Inflammatory macrophage treated with lipopolysaccharide for 4 hours (primary cell): Measurements from ENCODE around the gene RMDN2.

ENCODE experiments used
- DNase-seq: peaks from one replicate; pipeline ENCODE4 v3.0.0-alpha.2; 2020

RMDN2 gene, protein sequence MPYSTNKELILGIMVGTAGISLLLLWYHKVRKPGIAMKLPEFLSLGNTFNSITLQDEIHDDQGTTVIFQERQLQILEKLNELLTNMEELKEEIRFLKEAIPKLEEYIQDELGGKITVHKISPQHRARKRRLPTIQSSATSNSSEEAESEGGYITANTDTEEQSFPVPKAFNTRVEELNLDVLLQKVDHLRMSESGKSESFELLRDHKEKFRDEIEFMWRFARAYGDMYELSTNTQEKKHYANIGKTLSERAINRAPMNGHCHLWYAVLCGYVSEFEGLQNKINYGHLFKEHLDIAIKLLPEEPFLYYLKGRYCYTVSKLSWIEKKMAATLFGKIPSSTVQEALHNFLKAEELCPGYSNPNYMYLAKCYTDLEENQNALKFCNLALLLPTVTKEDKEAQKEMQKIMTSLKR

DNA sequence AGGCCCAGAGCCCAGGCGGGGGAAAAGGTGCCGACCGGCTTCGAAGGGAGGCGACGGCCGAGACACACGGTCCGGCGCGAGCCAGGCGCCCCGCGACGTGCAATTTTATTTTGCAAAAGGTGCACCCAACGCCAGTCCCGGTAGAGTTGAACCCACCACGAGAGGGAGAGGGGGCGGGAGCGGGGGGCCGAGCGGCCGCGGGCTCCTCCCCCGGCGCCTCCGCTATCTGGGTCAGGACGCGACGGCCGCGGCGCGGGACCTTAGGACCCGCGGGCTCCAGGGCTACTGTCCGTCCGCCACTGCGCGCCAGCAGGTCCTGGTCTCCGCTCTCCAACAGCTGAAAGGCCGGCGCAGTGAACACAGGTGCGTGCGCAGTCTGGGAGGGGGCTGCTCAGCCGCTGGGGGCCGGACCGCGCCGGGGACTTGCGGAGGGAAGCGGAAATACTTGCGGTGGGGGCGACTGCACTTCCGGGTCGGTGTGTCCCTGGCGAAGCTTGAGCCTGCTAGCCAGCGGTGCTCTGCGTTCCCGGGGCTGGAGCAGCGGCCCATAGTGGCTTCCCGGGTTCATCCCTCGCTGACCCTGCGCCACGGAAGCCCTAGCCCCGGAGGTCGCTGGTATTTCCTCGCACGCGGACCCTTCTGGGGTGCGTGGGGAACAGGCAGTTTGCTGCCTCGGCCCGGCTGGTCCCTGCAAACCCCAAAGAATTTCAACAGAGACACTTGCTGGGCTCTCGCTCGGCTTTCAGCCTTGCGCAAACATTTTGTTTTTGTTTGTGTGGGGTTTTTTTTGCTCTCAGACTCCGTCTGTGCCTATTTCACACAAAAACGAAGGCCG, at the start of gene RMDN2:
Gene RMDN2 (plus strand): TSS at position 225 of the 835 bp plus-strand sequence. CDS start 3,991 bp downstream, outside the sequence.
- DNase-seq = peak; percentile 85

- no peak for DNase-seq
Measured at GRCh38 chr2:37875403-37875906, 49.6 kb upstream of the RMDN2 start.

DNA sequence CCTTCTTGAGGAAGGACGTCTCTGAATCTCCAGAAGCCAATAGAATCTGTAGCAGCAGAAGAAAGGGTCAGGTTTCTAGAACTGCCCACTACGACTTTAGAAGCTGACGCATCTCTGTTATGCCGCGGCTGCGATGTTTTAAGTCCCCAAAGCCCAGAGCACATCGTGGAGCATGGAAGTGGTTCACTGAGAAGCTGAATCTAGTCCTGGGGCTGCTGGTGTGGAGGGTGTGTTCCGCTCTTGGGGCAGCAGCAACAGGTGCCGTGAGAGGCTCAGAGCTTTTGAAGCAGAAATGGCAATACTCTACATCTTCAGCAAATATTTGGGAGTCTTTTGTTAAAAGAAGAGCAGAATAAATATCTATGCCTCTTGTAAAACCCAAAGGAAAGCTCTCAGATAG, 48.9 kb upstream of the RMDN2 start:
- DNase-seq = no peak

GRCh38 chr2:37877457-37878315, 47.4 kb upstream of the RMDN2 start:
- peak; percentile 72 for DNase-seq

- no peak for DNase-seq
Measured at GRCh38 chr2:37878536-37878935, 46.6 kb upstream of the RMDN2 start.

DNA sequence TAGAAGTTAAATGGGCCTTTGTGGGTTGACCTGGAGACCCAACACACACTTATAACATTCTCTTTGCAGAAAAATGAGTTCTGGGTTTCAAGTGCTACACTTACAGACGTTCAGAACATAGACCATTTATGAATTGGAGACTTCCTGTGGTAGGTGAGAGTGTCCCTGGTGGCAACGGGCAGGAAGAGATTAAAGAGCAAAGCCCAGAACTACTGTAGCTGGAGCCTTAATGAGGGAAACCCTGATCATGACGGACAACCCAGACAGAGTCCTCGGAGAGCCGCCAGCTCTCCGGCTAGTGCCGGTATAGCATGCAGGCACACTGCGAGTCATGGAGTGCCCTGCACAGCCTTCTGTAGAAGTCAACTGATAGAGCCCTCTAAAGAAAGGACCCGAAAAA, 44.5 kb upstream of the RMDN2 start:
- no peak for DNase-seq

- DNase-seq = no peak
Measured at GRCh38 chr2:37881397-37881796, 43.7 kb upstream of the RMDN2 start.

GRCh38 chr2:37882036-37882435, 43.1 kb upstream of the RMDN2 start:
- no peak for DNase-seq

DNA sequence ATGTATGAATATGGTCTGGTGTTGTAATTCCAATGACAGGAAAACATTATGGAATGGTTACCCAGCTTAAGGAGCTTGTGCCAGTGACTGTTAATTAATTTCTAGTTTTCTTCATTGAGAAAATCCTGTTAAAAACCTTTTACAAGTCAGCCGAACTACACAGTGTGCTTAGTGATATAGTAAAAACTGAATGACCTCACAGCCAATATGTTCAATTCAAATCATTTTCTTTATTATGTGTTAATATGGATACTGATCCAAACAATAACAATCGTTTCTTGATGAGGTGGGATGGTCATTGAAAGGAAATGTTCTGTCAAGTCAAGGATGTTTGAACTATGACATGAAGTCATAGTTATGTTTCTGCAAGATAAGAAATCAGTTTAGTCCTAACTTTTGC, 41.6 kb upstream of the RMDN2 start:
- no peak for DNase-seq

- no peak for DNase-seq
Measured at GRCh38 chr2:37885329-37885993, 39.6 kb upstream of the RMDN2 start.

DNA sequence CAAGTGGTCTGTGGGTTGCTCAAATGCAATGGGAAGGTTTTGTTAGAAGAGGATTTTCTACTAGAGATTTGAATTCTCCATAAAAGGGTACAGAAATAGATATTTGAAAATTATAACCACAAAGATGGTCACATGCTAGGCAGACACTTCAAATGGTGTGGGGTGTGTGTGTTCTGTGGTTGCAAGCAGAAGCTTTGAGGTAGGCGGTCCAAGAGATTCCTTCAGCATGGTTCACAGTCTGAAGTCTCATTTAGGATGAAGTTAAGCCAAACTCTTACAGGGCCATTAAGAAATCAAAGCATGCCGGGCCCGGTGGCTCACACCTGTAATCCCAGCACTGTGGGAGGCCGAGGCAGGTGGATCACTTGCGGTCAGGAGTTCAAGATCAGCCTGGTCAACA, 38.3 kb upstream of the RMDN2 start:
- no peak for DNase-seq

DNA sequence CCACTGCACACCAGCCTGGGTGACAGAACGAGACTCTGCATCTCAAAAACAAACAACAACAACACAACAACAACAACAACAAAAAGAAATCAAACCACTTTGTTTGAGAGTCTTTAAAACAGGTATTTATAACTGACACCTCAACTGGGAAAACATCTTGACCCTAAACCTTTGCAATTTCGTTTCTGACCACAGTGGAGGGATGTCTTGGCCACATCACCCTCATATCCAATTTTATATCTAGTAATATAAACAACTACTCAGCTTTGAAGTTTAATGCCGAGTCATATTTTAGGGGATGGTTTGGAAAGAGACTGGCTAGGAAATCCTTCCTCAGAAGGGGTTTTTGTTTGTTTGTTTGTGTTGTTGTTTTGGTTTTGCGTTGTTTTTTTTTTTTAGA, 37.8 kb upstream of the RMDN2 start:
- DNase-seq = no peak

- DNase-seq = peak; percentile 75
Measured at GRCh38 chr2:37890893-37891495, 34.1 kb upstream of the RMDN2 start.

DNA sequence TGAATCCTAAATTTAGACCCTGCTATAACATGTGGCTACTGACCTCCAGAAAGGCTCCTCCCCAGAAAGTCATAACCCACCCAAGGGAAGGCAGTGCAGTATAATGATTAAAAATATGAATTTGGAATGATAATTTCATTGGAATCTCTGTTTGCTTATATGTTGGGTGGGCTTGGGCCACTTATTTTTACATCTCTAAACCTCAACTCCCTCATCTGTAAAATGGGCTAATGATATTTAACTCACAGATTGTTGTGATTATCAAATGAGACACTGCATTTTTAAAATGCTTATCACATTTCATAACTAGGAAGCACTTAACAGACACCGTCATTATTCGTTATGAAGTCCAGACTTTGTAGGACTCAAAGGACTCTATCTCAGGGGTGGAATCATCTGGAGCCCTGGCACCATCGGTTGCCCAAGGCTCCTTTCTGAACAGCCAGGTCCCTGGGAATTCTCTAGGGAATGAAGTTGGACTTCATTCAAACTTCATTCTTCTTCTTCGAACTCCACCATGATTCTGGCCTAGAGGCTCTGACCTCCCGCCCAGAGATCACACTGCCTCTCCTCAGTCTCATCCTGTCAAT, 33.1 kb upstream of the RMDN2 start:
- DNase-seq = no peak

GRCh38 chr2:37892436-37893114, 32.5 kb upstream of the RMDN2 start:
- DNase-seq = peak; percentile 74

DNA sequence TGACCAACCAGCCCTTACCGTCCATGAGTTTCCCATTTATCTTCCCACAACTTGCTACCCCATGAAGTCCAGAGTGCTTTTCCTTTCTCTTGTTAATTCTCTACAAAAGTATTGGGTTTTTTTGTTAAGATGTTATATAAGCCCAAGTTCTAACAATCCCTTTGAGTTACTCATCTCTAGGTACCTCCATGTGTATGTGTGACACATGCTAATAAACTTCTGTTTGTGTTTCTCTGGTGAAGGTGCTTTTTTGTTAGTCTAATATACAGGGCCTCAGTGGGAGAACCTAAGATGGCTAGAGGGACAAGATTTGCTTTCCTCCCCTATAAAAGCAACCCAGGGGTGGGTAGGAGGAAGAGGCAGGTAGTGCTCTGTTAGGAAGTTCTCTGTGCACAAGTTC, 31.8 kb upstream of the RMDN2 start:
- DNase-seq = no peak

- peak; percentile 65 for DNase-seq
Measured at GRCh38 chr2:37894047-37894446, 31.0 kb upstream of the RMDN2 start.

GRCh38 chr2:37894601-37895000, 30.5 kb upstream of the RMDN2 start:
- DNase-seq = peak; percentile 27

GRCh38 chr2:37895140-37895539, 29.9 kb upstream of the RMDN2 start:
- peak; percentile 70 for DNase-seq

GRCh38 chr2:37896319-37896718, 28.8 kb upstream of the RMDN2 start:
- no peak for DNase-seq

- DNase-seq = no peak
Measured at GRCh38 chr2:37897511-37897910, 27.6 kb upstream of the RMDN2 start.
